Heart left ventricle (tissue), 13 donors: Measurements from ENCODE around the gene KXD1.

ENCODE experiments used
- CTCF ChIP-seq, 12 donors: fragments of 200-600 bp; sonication (generic) in 4 of 12; IDR thresholded peaks; one replicate each; pipeline versions ENCODE4 v1.5.0 to v1.8.0; 2018 to 2022; ENCODE audit warnings: antibody characterized with exemption in 12 of 12, mild to moderate bottlenecking in 5 of 12
- POLR2A ChIP-seq, 2 donors: fragments of 450-650 bp; IDR thresholded peaks; one replicate each; pipeline ENCODE4 v1.6.1; 2017; ENCODE audit warnings: antibody characterized with exemption in 2 of 2, mild to moderate bottlenecking in 2 of 2, moderate library complexity in 2 of 2
- donor health status: ischemic (EF 13 %, LVEDD 7.1; RV severe dilation, severe dysfunction).
- donor health status: DM: no; HTN: yes; CAD: no.
- donor health status: DM: no; HTN: no; CAD: no.
- donor health status: ischemic (EF 25% LVEDD 6.9; RV normal size, moderate dysfunction).
- donor health status: ischemic (EF 25% LVEDD 5.7; RV mildly dilated, moderate dysfunction).
- donor health status: ischemic (EF 35%, LVEDD 5.7; RV mildly dilated, moderate dysfunction).
- donor health status: nonischemic (EF 11% LVEDD 7.7; RV severe dilation, severe dysfunction).
- donor health status: DM: yes; HTN: yes; CAD: no.
- donor health status: PGD.
- donor health status: ischemic (EF 29% LVEDD 5.4; RV normal size, mild dysfunction).
- donor health status: nonischemic (EF 23%, LVEDD 6.1; RV moderate dilation, normal function).

- no peak for TF ChIP-seq CTCF (IDR thresholded peaks at IDR 0.05)
- no peak for TF ChIP-seq POLR2A (IDR thresholded peaks at IDR 0.05)
Observed at GRCh38 chr19:18536475-18536874, 21.2 kb upstream of the KXD1 start.
